Embryonic facial prominence (tissue), 1 donor: ENCODE measurements around the gene DNAI2.
"Not testable (repeated sequence)": the region's sequence is repeated elsewhere in the genome, so short reads cannot be mapped to it uniquely, and the experiment has no call there.

ENCODE experiments used
- DNase-seq: peaks from one replicate; pipeline ENCODE4 v3.0.0-alpha.2; 2016; ENCODE audit errors: extremely low spot score

Gene DNAI2

DNA sequence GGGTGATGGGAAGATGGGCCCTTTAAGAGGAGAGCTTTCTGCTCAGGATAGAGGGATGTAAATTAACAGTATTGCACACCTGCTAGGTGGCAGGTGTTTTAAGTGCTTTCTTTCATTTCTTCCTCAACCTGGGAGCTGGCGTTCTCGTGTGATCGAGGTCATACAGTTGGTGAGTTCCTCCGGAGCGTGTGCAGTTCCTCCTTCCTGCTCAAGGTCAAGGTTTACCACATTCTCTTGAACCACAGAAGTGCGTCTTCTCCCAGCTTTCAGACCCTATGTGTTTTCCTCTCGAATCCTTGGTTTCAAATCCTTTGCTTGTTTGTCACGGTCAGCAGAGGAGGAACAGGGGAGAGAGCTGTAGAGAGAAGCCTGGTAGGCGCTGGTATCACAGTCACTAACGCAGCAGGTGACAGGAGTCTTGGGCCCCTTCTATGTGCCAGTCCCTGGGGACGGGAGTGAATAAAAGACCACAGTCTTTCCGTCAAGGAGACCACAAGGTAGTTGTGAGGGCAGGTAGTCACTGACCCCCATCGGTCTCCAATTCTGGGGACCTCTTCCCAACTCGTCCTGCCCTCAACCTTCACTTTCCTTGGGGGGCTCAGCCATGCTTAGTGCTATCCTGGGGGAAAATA lies 791 bp downstream of the DNAI2 start:
- DNase-seq: no peak

- DNase-seq: no peak
These were observed 2.0 kb downstream of the DNAI2 start for GRCh38 chr17:74276051-74276476.

GRCh38 chr17:74276541-74277009 lies 2.5 kb downstream of the DNAI2 start:
- no peak for DNase-seq

DNA sequence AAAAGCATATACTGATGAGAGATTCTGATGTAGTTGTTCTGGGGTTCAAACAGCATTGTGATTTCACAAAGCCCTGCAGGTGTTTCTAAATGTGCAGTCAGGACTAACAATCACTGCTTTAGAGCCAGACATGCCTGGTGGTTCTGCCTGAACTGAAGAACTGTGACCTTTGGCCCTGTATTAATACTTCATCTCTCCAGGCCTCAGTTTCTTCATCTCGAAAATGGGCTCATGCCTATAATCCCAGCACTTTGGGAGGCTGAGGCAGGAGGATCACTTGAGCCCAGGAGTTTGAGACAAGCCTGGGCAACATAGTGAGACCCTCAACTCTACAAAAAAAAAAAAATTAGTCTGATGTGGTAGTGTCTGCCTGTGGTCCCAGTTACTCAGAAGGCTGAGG lies 3.9 kb downstream of the DNAI2 start:
- DNase-seq: no peak

GRCh38 chr17:74279617-74280016 lies 5.6 kb downstream of the DNAI2 start:
- DNase-seq: not testable (repeated sequence)

DNA sequence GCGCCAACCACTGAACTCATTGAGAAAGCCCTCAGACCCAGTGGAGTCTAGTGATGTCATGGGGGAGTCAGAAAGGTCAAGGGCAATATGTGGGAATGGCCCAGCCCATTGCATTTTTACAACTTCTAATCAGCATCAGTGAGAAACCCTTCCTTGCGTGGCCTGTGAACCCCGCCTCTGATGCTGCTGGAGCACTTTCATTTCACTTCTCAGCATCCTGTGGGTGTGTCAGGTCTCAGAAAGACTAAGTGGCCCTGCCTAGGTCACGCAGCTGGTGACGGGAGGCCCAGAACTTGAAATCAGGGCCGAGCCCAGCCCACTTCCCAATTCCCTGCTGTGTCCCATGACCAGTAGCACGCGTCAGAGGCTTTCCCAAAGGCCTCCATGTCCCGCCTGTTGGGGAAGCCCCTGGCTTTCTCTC lies 6.1 kb downstream of the DNAI2 start:
- no peak for DNase-seq

- DNase-seq: no peak
These were observed 7.8 kb downstream of the DNAI2 start for GRCh38 chr17:74281799-74282198.

- DNase-seq: not testable (repeated sequence)
These were observed 8.2 kb downstream of the DNAI2 start for GRCh38 chr17:74282274-74282586.

DNA sequence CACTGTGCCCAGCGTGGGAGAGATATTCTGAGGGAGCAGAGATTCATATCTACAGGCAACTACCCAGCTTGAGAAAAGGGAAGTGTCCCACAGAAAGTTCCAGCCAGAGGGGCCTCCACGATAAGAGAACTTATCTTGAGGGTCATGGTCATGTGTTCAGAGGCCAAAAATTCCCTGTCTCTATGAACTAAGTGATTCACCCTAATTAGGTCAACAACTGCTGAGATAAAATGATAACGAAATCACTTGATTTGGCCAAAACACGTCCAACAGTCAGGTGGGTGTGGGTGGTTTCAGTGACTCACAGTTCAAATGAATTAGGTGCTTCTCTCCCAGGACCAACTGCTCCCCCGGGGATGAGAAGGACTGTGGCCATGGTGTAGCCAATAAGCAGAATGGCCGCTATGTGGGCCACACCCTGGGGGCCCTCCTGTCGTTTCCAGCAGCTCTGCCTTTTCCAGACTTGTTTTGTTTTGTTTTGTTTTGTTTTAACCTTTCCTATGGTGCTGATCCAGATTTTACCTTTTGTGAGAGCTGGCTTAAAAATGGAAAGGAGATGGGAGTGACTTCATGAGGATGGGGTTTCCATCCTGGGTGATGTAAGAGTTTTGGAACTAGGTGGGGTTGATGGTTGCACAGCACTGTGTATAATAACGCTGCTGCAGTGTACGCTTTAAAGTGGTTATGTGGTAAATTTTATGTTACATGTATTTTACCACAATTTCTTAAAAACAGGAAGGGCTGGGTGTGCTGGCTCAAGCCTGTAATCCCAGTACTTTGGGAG lies 8.7 kb downstream of the DNAI2 start:
- no peak for DNase-seq

DNA sequence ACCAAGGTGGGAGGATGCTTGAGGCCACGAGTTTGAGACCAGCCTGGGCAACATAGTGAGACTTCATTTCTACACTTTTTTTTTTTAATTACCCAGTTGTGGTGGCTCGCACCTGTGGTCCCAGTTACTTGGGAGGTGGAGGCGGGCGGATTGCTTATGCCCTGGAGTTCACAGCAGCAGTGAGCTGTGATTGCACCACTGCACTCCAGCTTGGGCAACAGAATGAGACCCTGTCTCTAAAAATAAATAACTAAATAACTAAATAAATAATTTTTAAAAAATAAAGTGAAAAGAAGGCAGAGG lies 9.3 kb downstream of the DNAI2 start:
- DNase-seq: no peak

DNA sequence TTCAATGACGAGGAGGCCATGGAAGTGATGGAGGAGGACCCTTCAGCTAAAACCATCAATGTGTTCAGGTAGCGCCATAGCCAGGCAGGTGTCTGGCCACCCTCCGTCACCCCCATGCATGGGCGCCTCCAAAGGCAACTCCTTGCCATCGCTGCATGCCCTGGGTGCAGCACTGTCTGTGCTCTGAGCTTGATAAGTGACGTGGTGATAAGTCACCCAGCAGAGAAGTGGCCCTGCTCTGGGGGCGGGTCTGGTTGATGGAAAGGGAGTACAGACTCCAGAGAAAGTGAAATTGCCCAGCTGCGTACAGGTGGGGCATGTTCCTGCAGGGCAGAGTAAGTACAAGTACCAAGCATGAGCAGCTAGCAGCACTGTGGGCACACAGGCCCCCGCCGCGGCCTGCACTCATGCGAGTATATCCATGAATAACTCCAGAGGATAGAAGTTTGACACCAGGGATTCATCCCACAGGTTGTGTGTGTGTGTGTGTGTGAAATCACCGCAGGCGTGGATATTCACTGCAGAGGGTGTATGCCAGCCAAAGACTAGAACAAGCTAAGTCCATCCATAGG lies 13.1 kb downstream of the DNAI2 start:
- no peak for DNase-seq

GRCh38 chr17:74288785-74289184 lies 14.8 kb downstream of the DNAI2 start:
- DNase-seq: no peak

DNA sequence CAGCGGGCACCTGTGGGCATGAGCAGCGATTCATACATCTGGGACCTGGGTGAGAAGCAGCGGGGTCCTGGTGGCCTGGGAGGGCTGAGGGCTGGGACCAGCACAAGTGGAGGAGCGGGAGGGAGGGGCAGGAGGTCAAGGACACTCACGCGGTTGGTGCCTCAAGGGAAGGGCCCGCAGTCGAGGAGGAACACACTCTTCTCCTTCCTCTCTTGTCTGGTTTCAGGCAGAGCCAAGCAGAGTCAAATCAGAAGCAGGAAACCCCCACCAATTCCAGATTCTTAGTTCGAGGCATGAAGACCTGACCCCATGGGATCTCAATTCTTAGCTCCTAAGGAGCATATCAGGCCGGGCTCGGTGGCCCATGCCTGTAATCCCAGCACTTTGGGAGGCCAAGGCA lies 15.7 kb downstream of the DNAI2 start:
- DNase-seq: no peak

DNA sequence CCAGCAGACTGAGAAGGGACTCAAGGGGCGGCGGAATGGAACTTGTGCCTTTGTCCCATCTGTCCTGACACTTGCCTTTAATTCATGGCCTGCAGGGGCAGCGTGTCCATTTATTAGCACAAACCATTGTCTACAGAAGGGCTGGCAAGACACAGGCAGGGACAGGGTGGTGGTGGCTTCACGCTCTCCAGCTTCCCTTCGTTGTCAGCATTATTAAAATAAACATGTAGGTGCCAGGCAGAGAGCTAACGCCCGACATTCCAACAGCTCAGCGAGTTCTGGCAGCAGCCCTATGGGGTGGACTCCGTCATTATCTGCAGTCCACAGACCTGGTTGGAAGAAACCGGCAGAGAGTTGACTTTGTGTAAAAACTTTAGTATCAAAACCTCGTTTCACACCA lies 16.3 kb downstream of the DNAI2 start:
- no peak for DNase-seq

GRCh38 chr17:74292495-74292894 lies 18.5 kb downstream of the DNAI2 start:
- DNase-seq: no peak

DNA sequence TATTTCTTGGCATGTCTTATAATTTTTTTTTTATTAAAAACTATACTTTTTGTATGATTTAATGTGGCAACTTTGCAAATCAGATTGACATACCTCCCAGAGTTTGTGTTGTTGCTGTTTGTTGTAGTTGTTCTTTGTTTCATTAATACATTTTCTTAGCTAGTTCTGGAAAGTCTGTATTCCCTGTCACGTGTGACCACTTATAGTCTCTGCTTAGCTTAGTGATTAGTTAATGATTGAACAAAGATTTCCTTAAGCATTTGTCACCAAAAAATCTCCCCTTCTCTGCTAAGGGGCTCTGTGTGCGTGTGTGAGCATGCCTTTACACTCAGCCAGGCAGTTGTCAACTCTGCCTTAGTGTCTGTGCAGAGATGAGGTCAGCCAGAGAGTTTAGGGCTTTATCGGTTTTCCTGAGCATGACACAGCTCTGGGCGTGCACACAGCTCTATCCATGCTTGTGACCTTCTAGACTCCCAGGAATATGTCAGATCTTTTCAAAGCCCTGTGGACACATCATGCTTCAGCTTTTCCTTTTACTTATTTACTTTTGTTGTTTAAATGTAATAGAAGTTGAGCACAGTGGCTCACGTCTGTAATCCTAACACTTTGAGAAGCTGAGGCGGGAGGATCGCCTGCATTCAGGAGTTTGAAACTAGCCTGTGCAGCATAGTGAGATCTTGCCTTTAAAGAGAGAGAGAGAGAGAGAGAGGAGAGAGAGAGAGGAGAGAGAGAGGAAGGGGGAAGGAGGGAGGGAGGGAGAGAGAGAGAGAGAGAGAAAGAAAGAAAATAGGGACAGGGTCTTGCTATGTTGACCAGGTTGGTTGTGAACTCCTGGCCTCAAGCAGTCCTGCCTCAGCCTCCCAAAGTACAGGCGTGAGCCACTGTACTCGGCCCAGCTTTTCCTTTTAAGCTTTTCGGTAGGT lies 21.9 kb downstream of the DNAI2 start:
- DNase-seq: no peak

GRCh38 chr17:74296548-74296936 lies 22.5 kb downstream of the DNAI2 start:
- no peak for DNase-seq

GRCh38 chr17:74297941-74298340 lies 23.9 kb downstream of the DNAI2 start:
- no peak for DNase-seq

DNA sequence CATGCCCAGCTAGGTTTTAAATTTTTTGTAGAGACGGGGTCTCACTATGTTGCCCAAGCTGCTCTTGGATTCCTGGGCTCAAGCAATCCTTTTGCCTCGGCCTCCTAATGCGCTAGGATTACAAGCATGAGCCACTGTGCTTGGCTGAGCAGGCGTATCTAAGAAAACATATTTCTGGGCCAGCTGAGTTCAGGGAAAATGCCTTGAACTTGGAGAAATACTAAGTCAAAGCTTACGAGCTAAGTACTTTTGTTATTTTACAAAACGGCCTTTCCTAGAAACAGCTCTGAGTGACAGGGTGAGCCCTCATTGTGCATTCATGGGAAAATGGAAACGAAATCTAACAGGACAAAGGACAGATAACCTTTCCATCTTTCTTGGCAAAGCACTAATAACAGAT lies 24.7 kb downstream of the DNAI2 start:
- DNase-seq: no peak

DNA sequence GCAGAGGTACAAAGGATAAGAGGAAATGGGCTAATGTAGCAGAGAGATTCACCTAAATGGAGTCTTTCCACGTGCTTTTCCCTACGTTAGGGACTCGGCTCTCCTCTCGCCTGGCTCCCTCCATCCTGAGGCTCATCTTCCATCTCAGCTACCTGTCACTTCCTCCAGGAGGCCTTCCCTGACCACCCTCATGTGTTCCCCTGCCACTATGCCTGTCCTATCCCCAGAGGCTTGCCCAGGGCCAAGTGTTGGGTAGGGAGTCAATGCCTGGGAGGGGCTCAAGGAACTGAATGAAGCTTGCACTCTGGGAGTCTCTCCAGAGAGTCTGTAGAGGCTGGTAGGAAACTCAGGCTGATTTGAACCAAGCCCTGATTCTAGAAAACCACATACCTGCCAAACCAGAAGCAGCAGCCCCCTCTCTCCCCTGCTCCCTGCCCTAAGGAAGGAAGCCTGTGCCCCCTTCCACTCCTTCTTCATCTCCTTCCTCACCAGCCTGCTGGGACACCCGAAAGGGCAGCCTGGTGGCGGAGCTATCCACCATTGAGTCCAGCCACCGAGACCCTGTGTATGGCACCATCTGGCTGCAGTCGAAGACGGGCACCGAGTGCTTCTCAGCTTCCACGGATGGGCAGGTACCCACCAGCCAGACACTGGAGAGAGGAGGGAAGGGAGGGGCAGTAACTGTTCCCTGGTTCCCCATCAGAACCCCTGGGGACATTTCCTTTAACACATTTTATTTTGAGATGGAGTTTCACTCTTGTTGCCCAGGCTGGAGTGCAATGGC lies 25.4 kb downstream of the DNAI2 start:
- no peak for DNase-seq

DNA sequence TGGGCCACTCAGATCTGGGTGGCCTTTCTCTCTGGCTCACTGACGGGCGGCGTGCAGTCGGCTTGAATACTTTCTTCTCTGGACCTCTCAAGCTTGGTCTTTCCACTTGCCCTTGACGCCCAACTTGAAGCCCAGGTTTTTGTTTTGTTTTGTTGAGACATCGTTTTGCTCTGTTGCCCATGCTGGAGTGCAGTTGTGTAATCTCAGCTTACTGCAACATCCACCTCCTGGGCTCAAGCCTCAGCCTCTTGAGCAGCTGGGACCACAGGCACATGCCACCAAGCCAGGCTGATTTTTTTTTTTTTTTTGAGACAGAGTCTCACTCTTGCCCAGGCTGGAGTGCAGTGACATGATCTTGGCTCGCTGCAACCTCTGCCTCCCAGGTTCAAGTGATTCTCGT lies 29.3 kb downstream of the DNAI2 start:
- no peak for DNase-seq

- DNase-seq: no peak
These were observed 30.1 kb downstream of the DNAI2 start for GRCh38 chr17:74304184-74304583.
